Suppressor macrophage treated with lipopolysaccharide for 4 hours (primary cell): ENCODE measurements around the gene ACSM6.
A peak's percentile ranks its signal among the peaks of the same experiment; 100 is the strongest.
"Not testable (repeated sequence)": the region's sequence is repeated elsewhere in the genome, so short reads cannot be mapped to it uniquely, and the experiment has no call there.

ENCODE experiments used
- DNase-seq: peaks from one replicate; pipeline ENCODE4 v3.0.0-alpha.2; 2020

ACSM6 gene

DNA sequence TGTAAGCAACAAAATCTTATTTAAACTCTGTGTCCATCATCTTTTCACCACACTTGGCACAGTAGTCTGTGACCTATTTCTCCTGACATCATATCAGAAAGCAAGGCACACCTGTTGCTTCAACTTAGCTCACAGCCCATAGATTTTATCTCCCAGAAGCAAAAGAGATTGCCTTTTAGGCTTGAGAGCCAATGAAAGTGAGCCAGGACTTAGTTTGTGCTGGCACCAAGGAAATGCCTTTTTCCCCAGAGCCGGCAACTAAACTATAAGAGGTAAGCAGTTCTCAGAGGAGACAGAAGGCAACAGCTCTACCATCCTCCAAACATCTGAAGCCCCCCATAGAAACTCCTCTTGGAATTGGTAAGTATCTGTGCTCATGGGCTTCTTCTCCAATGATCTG, at the start of gene ACSM6:
TSS of gene ACSM6 (plus strand) at position 295 of the 400 bp plus-strand sequence. CDS start 248 bp downstream, outside the sequence.
- DNase-seq, result no peak

- DNase-seq, result no peak
Observed at GRCh38 chr10:95168694-95169093, 25.3 kb upstream of the ACSM6 start.

DNA sequence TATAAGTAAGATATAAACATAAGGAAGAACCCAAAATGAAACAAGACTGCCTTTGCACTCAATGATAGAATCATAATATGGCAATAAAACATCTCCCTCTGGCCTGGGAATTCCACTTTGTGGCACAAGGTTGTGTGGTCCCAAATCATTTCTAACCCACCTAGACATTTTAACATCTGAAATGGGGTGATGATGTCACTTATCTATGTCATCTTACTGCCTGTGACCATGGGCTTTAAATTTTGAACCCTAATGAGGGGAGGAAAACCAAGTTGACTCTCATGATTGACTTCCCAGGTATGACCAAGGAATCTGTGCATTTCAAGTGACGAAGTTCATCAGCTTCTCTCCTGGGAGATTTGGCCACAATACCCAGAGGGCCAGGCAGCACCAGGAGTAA, 24.5 kb upstream of the ACSM6 start:
- DNase-seq, result no peak

GRCh38 chr10:95170790-95171189, 23.2 kb upstream of the ACSM6 start:
- no peak for DNase-seq

- DNase-seq, result no peak
Observed at GRCh38 chr10:95171336-95171735, 22.7 kb upstream of the ACSM6 start.

DNA sequence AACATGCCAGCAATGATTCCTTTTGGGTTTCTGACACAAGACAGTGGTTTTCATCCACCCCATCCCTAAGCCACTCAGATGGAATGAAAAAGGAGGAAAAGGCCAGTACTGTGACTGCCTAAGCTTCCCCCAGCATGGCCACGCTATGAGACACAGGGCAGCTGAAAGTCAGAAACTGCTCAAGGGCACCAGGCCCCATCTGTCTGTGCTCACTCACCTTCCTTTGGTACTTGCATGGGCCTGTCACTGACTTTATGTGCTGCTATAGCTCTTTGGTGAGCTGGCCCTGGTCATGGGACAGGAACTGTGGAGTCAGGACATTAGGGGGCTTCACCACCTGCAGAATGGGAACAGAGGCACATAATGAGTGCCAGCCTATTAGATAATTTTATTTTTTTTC, 21.2 kb upstream of the ACSM6 start:
- no peak for DNase-seq

DNA sequence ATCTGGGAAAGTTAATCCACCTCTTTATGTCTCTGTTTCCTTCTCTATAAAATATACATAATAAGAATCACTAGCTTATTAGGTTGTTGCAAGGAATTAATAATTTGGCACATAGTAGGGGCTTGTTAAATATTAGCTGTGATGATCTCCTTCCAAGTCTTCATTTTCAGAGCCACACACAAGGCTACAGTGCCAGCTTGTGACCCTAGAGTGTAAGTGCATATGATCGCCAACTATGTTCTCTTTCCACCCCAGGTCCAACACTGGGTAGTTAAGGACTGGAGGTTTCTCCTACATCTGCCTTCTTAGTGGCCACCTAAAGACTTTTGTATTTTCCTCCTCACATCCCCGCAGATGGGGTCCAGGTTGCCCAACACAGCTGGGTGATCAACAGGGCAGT, 17.9 kb upstream of the ACSM6 start:
- DNase-seq, result no peak

- no peak for DNase-seq
Observed at GRCh38 chr10:95177429-95177828, 16.6 kb upstream of the ACSM6 start.

- DNase-seq, result no peak
Observed at GRCh38 chr10:95178266-95178665, 15.8 kb upstream of the ACSM6 start.

- no peak for DNase-seq
Observed at GRCh38 chr10:95178797-95179196, 15.2 kb upstream of the ACSM6 start.

DNA sequence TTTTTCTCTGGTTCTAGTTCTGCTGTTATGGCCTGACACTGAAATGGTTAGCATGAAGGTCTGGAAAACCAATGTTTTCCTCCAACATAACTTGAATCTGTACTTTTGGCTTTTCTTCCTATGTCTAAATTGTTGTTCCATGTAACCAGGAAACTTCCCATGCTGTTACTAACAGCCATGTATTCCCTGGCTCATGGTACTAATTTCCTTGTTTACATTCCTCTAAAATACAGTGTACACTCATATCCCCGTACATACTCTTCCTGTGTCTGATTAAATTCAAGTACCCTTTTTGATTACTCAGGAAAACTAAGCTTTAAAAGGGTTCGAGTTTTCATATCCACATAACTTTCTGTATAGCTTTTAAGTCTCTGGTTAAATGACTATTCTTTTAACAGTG, 12.3 kb upstream of the ACSM6 start:
- no peak for DNase-seq

- DNase-seq, result peak; percentile 88
Observed at GRCh38 chr10:95183271-95184230, 10.5 kb upstream of the ACSM6 start.

DNA sequence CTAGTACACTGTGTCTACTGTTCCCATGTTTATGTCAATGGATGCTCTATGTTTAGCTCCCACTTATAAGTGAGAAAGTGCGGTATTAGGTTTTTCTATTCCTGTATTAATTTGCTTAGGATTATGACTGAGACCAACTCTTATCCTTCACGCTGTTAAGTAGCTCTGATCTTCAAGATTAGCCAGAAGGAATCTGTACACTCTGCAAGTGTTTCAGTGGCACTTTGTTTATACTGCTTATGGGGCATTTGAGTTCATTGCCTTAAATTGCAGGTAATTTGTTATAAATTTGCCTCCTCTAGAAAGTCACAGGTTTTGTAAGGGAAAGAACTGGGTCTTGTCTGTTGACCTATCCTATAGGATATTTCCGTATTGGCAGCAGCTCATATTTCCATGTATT, 6.4 kb upstream of the ACSM6 start:
- no peak for DNase-seq

GRCh38 chr10:95188593-95188992, 5.4 kb upstream of the ACSM6 start:
- no peak for DNase-seq

GRCh38 chr10:95196046-95196445, 2.0 kb downstream of the ACSM6 start:
- DNase-seq, result no peak

DNA sequence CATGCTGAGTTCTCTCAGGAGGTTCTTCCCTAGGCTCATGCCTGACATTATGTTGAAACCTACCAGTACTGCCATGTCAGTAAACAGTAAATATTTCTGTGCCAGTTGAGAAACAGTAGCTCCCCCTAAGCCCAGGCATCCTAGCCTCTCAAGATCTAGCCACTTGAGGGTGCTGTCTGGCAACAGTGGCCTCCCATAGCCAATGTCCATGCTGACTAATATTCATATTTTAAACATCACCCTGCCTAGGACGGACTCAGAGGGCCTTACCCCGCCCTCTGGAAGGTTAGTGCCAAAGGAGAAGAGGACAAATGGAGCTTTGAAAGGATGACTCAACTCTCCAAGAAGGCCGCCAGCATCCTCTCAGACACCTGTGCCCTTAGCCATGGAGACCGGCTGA, 7.7 kb downstream of the ACSM6 start:
- DNase-seq, result no peak

GRCh38 chr10:95202865-95203264, 8.8 kb downstream of the ACSM6 start:
- DNase-seq, result not testable (repeated sequence)

DNA sequence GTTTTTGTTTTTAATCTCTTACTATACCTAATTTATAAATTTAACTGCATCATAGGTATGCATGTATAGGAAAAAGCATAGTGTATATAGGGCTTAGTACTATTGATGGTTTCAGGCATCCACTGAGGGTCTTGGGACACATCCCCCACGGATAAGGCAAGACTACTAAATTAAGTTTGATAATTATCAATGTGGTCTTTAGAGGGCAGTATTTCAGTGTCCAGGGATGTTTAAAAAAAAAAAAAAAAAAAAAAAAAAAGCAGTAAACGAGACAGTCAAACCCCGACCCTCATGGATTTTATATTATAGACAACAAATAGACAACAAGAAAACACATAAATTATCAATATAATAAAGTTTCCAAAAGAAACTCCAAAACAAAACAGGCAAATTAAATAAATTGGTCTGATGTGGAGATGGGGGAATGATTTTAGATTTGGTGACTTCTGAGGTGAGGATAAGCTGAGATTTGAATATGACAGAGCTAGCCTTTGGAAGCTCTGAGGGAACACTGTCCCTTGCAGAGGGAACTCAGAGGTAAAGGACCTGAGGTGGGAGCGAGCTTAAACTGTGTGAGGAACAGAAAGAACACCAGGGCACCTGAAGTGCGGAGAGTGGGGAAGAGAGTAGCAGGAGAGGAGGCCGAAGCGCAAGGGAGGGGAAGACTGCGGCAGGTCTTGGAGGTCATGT, 14.8 kb downstream of the ACSM6 start:
- peak; percentile 4 for DNase-seq

DNA sequence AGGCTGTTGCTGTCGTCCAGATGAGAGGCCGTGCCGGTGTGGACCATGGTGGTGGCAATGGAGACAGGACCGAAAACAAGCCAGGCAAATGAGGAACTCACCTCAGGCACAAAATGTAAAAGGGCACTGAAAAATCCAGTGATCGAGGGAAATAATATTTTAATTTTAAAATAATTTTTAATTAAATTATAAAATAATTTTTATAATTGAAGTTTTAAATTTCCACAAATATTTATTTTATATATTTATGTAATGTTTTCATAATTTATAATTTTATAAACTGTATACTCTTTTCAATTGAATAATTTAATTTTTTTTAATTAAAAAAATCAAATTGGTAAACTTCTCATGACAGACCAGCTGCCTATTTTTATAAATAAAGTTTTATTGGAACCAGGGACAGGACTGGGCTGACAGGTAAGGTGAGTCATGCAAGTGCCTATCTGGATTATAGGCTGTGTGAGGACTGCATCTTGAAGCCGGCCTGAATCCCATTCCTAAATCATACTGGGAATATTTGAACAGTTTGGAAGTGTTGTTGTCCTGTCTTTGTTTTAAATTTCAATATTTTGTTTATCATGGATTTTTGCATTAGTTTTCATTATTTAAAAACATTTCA, 15.6 kb downstream of the ACSM6 start:
- no peak for DNase-seq

- no peak for DNase-seq
Observed at GRCh38 chr10:95211606-95212279, 17.7 kb downstream of the ACSM6 start.

DNA sequence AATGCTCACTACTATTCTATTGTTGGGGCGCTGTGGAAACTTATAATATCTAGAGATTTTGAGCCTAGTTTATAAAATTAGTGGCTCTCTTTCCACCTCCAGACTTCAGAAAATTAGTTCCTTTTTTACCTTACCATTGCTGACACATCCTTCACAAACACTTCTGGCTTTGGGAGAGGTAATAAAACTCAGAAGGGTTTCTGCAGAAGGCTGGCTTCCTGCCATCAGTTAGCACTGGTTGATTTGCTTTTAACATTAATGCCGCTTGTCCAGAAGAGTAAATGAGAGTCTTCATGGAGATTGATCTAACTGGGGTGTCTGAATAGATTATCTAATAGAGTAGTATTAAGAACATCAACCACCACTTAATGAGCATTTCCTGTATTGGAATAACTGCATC, 20.3 kb downstream of the ACSM6 start:
- no peak for DNase-seq

DNA sequence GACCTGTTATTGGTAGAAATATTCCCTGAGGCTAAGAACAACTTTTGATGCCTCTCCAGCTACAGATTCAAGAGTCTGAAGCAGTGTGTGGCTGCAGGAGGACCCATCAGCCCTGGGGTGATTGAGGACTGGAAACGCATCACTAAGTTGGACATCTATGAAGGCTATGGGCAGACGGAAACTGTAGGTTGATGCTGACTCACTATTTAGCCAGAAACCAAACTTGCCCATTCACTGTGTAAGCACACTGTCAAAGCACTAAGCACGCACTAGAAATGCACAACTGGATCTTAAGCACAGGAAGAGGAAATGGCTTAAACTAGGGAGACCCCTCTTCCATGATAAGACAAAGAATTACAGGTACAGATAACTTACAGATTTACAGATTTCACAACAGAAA, 20.8 kb downstream of the ACSM6 start:
- peak; percentile 1 for DNase-seq

DNA sequence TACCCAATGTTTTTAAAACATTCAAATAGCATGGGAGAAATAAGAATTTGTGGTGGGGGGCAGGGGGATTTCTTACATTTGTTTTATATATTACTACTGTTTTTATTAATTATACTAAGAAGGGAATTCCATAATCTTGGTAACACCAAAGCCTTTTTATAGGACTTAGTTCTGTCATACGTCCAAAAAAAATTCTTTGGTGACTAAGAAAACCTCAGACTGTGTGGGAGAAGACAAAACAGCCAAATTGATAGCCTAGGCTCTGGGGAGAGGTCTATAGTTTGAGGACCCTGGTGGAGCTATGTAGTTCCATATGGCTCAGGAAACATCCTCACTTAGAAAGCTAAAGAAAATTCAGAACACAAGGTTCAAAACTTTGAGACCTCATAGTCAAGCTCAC, 23.4 kb downstream of the ACSM6 start:
- no peak for DNase-seq
